ENCODE data around the gene OR2Y1.
A peak's percentile ranks its signal among the peaks of the same experiment; 100 is the strongest.
"Not testable (repeated sequence)": the region's sequence is repeated elsewhere in the genome, so short reads cannot be mapped to it uniquely, and the experiment has no call there.

The OR2Y1 gene, protein sequence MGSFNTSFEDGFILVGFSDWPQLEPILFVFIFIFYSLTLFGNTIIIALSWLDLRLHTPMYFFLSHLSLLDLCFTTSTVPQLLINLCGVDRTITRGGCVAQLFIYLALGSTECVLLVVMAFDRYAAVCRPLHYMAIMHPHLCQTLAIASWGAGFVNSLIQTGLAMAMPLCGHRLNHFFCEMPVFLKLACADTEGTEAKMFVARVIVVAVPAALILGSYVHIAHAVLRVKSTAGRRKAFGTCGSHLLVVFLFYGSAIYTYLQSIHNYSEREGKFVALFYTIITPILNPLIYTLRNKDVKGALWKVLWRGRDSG

DNA sequence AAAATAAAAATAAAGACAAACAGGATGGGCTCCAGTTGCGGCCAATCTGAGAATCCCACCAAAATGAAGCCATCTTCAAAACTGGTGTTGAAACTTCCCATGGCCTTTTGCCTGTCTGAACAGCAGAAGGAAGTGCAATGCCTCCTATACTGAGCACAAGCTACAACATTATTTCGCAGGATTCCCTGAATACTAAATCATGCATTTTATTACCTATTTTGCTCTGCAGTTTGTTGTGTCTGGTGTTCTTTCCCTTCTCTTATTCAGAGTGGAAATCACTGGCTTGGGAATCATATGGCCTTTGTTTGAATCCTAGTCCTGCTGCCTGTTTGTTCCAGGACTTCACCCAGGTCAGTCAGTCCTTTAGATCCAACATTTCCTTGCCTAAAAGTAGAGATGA is at the start of gene OR2Y1:
TSS of gene OR2Y1 (minus strand) at position 101 of the 400 bp plus-strand sequence. CDS start at position 101, 0 bp downstream.
- TF ChIP-seq, protein P1, sequence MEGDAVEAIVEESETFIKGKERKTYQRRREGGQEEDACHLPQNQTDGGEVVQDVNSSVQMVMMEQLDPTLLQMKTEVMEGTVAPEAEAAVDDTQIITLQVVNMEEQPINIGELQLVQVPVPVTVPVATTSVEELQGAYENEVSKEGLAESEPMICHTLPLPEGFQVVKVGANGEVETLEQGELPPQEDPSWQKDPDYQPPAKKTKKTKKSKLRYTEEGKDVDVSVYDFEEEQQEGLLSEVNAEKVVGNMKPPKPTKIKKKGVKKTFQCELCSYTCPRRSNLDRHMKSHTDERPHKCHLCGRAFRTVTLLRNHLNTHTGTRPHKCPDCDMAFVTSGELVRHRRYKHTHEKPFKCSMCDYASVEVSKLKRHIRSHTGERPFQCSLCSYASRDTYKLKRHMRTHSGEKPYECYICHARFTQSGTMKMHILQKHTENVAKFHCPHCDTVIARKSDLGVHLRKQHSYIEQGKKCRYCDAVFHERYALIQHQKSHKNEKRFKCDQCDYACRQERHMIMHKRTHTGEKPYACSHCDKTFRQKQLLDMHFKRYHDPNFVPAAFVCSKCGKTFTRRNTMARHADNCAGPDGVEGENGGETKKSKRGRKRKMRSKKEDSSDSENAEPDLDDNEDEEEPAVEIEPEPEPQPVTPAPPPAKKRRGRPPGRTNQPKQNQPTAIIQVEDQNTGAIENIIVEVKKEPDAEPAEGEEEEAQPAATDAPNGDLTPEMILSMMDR (conservative IDR thresholded peaks at IDR 0.05): no peak
- no peak within 1 kb of the TSS for H3K27ac ChIP-seq

DNA sequence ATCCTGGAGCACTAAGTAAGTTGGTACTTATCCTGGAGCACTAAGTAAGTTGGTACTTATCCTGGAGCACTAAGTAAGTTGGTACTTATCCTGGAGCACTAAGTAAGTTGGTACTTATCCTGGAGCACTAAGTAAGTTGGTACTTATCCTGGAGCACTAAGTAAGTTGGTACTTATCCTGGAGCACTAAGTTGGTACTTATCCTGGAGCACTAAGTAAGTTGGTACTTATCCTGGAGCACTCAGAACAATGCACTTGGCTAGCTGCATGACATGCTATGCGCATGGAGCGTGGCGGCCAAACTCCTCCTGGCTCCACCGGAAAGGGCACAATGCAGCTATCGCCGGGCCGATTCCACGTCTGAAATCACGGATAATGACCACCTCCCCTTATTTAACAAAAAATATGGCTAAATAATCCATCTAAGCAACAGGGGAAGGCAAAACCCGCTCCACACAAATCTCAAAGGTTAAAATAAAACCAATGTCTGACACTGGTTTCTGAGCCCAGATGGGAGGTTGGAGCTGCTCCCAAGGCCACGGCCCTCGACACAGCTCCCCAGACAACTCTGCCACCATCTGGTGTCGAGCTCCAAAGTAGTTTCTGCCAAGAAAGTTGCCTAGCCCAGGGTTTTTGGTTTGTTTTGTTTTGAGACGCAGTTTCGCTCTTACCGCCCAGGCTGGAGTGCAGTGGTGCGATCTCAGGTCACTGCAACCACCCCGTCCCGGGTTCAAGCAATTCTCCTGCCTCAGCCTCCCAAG is 49.0 kb upstream of the OR2Y1 start:
- H3K27ac ChIP-seq: not testable (repeated sequence)

DNA sequence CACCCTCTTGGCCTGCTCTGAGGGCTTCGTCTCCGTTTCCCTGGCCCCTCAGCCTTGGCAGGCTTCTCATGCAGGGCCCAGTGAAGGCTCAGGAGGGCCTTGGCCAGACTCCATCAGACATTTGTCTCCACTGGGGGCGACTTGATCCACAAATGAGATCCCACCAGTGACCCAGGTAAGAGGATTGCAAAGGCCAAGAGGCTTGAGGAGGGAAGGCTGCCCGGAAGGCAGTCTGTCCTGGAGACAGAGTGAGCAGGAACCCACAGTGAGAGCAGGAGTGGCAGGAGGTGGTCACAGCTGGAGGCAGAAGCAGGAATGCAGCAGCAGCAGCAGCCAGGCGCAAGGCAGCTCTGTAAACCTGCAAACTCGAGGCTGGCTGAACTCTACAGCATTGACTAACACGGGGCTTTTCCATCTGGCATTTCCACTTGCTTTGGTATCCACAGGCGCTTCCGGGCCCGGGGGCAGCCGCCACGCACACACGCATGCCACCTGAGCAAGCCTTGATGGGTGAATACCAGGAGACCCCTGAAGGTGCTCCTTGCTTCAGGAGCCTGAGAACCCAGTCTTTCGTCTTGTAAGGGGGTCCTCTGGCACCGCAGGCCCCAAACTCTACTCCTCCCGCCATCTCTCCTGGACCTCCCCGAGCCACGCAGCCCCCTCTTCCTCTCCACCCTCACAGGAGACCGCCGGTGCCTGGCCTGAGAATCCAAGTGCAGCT is 48.0 kb upstream of the OR2Y1 start:
- TF ChIP-seq, protein P1 (conservative IDR thresholded peaks at IDR 0.05): no peak
- no peak overlapping the region for H3K27ac ChIP-seq

DNA sequence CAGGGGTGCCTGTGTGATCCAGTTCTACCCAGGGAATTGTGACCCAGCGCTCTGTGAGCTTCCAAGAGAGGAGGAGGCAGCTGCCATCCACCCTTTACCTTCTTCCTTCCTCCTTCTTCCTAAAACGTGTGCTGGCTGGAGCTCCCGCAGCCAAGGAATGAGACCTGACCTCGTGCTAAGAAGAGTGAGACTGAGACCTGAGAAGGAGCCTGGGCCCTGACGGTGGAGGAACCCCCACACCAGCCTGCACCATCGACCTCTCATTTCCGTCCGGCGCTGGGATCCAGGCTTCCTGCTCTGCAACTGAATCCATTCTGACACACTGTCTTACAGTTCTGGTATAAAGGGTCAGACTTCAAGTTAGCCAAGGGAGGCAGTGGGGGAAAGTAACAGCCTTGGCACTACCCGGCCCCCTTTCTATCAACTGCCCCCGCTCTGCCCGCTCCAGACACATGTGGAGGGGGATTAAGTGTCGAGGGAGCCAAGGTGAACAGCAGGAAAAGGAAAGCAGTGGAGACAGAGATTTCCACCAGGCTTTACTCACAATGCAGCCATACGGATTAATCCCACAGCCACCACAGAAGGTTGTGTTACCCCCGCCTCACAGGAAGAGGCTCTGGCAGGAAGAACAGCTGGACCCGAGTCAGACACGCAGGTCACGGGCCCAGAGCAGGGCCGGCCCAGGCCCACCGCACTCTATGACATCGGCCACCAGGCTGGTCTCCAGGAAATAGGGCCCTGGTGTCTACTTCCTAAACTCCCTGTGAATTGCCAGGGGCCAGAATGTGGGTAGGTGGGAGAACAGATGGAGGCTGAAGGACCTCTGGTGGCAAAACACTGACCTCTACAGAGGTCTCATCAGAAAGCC is 46.9 kb upstream of the OR2Y1 start:
- peak overlapping the region; percentile 36 for H3K27ac ChIP-seq
- TF ChIP-seq, protein P1 (conservative IDR thresholded peaks at IDR 0.05): no peak

DNA sequence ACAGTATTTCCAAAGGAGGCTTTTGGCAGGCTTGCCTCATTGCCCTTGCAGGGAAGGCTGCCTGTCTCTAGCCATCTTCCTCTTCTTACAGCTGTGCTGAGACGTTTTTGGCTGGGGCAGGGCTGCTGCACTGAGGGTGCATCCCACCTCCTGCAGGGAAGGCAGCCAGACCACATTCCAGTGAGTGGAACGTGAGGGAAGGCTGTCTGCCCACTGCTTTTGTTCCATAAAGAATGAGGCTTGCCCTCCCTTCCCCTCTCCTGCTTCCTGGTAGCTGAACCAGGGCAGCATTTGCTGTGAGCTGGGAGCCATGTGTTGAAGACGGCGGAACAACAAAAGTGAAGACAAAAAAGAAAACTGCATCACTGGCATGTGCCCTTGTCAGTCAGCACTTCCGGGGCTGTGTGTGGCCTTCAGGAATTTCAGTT is 46.0 kb upstream of the OR2Y1 start:
- peak overlapping the region; percentile 36 for H3K27ac ChIP-seq
- TF ChIP-seq, protein P1 (conservative IDR thresholded peaks at IDR 0.05): no peak

DNA sequence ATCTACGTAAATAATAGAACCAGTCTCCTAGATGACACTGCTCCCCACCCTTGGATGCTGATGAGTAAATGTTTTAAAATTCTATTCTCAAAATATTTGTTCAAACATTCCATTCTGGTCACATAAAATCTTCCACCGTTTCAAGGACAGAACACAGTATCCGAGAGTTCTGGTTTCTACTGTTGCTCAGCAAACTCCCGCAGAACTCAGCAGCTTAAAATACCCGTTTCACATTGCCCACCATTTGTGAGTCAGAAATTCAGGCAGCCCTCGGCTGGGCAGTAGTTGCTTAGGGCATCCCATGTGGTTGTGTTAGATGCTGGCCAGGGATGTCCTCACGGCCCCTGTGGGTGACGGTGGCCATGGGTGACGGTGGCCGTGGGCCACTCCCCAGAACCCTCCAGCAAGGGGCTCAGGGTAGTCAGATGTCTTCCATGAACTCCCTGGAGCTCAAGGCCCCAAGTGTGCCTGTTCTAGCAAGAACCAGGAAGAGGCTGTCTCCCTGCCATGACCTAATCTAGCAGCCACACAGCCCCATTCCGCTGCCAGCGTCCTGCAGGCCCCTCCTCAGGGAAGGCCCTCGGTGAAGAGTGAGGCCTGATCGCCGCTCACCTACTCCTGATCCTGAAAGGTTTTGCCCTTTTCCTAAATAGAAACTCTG is 45.4 kb upstream of the OR2Y1 start:
- peak overlapping the region; percentile 36 for H3K27ac ChIP-seq
- TF ChIP-seq, protein P1 (conservative IDR thresholded peaks at IDR 0.05): no peak

DNA sequence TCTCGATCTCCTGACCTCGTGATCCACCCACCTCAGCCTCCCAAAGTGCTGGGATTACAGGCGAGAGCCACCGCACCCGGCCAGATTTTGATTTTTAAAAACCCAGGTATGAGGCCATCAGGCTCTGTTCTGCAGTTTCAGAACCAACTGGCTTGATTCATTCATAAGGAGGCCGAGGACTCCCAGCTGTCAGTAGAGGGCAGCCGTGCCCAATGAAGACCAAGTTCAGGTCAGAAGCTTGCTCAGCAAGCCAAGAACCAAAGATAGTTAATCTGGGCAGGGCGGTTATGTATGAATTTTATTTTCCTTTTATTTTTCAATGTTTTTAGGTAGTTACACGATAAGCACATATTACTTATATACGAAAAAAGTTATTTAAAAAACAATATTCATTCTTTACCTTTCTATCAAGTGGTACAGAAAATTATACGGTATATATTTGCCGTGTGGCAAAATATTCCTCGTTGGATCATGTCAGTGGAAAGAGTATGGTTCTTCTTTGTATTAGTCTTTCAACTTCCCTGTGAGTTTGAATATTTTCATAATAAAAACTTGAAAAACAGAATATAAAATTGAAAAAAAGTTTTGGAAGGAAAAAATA is 44.7 kb upstream of the OR2Y1 start:
- no peak overlapping the region; the same call in 1 of the 2 replicates for H3K27ac ChIP-seq

More for the DNA sequence above, 44.7 kb upstream of the OR2Y1 start:
- TF ChIP-seq, protein P1 (conservative IDR thresholded peaks at IDR 0.05): peak; percentile 98
